ENCODE results near the gene PCNX2. TPM values are rescaled to one million over a fixed set of nuclear protein-coding genes. Genes with fewer than 3 reads are reported as not detected.
A peak's percentile ranks its signal among the peaks of the same experiment; 100 is the strongest.

The PCNX2 gene
- total RNA-seq, 1 donor from 2014 or later: 0.73 TPM

GRCh38 chr1:232970508-232970907 lies 325.0 kb downstream of the PCNX2 start:
- no peak for DNase-seq (ENCODE audit: low spot score)
- no peak for ATAC-seq

- ATAC-seq: no peak
These were observed 325.7 kb downstream of the PCNX2 start for GRCh38 chr1:232969799-232970198.

GRCh38 chr1:232968965-232969364 lies 326.6 kb downstream of the PCNX2 start:
- ATAC-seq: no peak
- no peak for DNase-seq (ENCODE audit: low spot score)

More at GRCh38 chr1:232969799-232970198, 325.7 kb downstream of the PCNX2 start:
- no peak for DNase-seq (ENCODE audit: low spot score)

- DNase-seq (ENCODE audit: low spot score) (no peak), ATAC-seq (no peak)
These were observed 327.1 kb downstream of the PCNX2 start for GRCh38 chr1:232968391-232968790.

- no peak for DNase-seq (ENCODE audit: low spot score)
These were observed 328.9 kb downstream of the PCNX2 start for GRCh38 chr1:232966663-232967062.

GRCh38 chr1:232965912-232966217 lies 329.7 kb downstream of the PCNX2 start:
- no peak for ATAC-seq
- no peak for DNase-seq (ENCODE audit: low spot score)

More at GRCh38 chr1:232966663-232967062, 328.9 kb downstream of the PCNX2 start:
- no peak for ATAC-seq

- ATAC-seq: no peak
- DNase-seq (ENCODE audit: low spot score): no peak
These were observed 330.2 kb downstream of the PCNX2 start for GRCh38 chr1:232965124-232965911.

- ATAC-seq (no peak), DNase-seq (ENCODE audit: low spot score) (no peak)
These were observed 330.9 kb downstream of the PCNX2 start for GRCh38 chr1:232964601-232965000.

- ATAC-seq (peak; percentile 25), DNase-seq (ENCODE audit: low spot score) (no peak)
These were observed 332.5 kb downstream of the PCNX2 start for GRCh38 chr1:232962761-232963745.

- no peak for DNase-seq (ENCODE audit: low spot score)
These were observed 337.5 kb downstream of the PCNX2 start for GRCh38 chr1:232958067-232958466.

GRCh38 chr1:232956081-232956480 lies 339.4 kb downstream of the PCNX2 start:
- ATAC-seq (no peak), DNase-seq (ENCODE audit: low spot score) (no peak)

More at GRCh38 chr1:232958067-232958466, 337.5 kb downstream of the PCNX2 start:
- ATAC-seq: peak; percentile 61

GRCh38 chr1:232954594-232955365 lies 340.7 kb downstream of the PCNX2 start:
- no peak for ATAC-seq
- DNase-seq (ENCODE audit: low spot score): no peak

- ATAC-seq: peak; percentile 68
- no peak for DNase-seq (ENCODE audit: low spot score)
These were observed 342.7 kb downstream of the PCNX2 start for GRCh38 chr1:232952514-232953499.

- ATAC-seq: no peak
These were observed 343.9 kb downstream of the PCNX2 start for GRCh38 chr1:232951605-232952004.

GRCh38 chr1:232951180-232951579 lies 344.3 kb downstream of the PCNX2 start:
- ATAC-seq: peak; percentile 18
- no peak for DNase-seq (ENCODE audit: low spot score)

More at GRCh38 chr1:232951605-232952004, 343.9 kb downstream of the PCNX2 start:
- DNase-seq (ENCODE audit: low spot score): no peak

- ATAC-seq: peak; percentile 94
- DNase-seq (ENCODE audit: low spot score): peak; percentile 95
These were observed 345.0 kb downstream of the PCNX2 start, which contains the start of gene NTPCR for GRCh38 chr1:232950197-232951176. TSS of gene NTPCR (plus strand) at chr1:232950611. CDS start at chr1:232950711, 100 bp downstream.

GRCh38 chr1:232949636-232950196 lies 345.8 kb downstream of the PCNX2 start:
- DNase-seq (ENCODE audit: low spot score) (no peak), ATAC-seq (no peak)

GRCh38 chr1:232944347-232944746 lies 351.2 kb downstream of the PCNX2 start:
- DNase-seq (ENCODE audit: low spot score) (no peak), ATAC-seq (no peak)
